Nephron (organoid): ENCODE data around the gene RSU1.
"Not testable (repeated sequence)": the region's sequence is repeated elsewhere in the genome, so short reads cannot be mapped to it uniquely, and the experiment has no call there.

Experiments used
- H3K27ac Mint-ChIP-seq, 3 experiments: 2 replicates each; pipeline ENCODE4 v1.8.0; 2020; ENCODE audit warnings: mixed read lengths in 3 of 3, mild to moderate bottlenecking in 2 of 3, moderate library complexity in 1 of 3
- H3K27me3 Mint-ChIP-seq: 2 replicates; pipeline ENCODE4 v1.8.0; 2021; ENCODE audit warnings: low read depth, mild to moderate bottlenecking, moderate library complexity, mixed read lengths
- H3K36me3 Mint-ChIP-seq: 2 replicates; pipeline ENCODE4 v1.8.0; 2020; ENCODE audit warnings: low read depth, mixed read lengths
- H3K4me1 Mint-ChIP-seq: 2 replicates; pipeline ENCODE4 v1.8.0; 2020; ENCODE audit warnings: mixed read lengths
- H3K4me3 Mint-ChIP-seq, 3 experiments: 2 replicates each; pipeline ENCODE4 v1.8.0; 2020; ENCODE audit warnings: mild to moderate bottlenecking in 3 of 3, mixed read lengths in 3 of 3, moderate library complexity in 2 of 3
- H3K9me3 Mint-ChIP-seq: 2 replicates; pipeline ENCODE4 v1.8.0; 2020; ENCODE audit warnings: mixed read lengths
- CTCF ChIP-seq, 3 experiments: fragments of 200-600 bp; sonication (generic); IDR thresholded peaks; one replicate each; pipeline ENCODE4 v1.5.0; 2021; ENCODE audit warnings: antibody characterized with exemption in 3 of 3; ENCODE audit not compliant: unreplicated experiment in 3 of 3

Gene RSU1

GRCh38 chr10:16832351-16833080, 15.3 kb upstream of the RSU1 start:
- H3K4me3 Mint-ChIP-seq, result no peak overlapping the region
- no peaks in the 10 kb centered on the region for H3K4me1 Mint-ChIP-seq
- H3K36me3 Mint-ChIP-seq, result no peaks in the 10 kb centered on the region
- no peaks in the 10 kb centered on the region for H3K9me3 Mint-ChIP-seq
- H3K27me3 Mint-ChIP-seq, result no peaks in the 10 kb centered on the region
- no peak overlapping the region for H3K27ac Mint-ChIP-seq
- no peak for TF ChIP-seq CTCF (IDR thresholded peaks at IDR 0.05; ENCODE audit: unreplicated experiment in 3 of 3)

GRCh38 chr10:16828701-16829175, 11.5 kb upstream of the RSU1 start:
- Mint-ChIP-seq H3K4me3 (no peak overlapping the region), H3K27ac (no peak overlapping the region), H3K27me3 (peaks cover 13% of the 10 kb centered on the region)

GRCh38 chr10:16828114-16828568, 10.9 kb upstream of the RSU1 start:
- peak overlapping the region in 1 of 3 experiments; percentile 57 for H3K27ac Mint-ChIP-seq
- no peaks in the 10 kb centered on the region for H3K4me1 Mint-ChIP-seq
- peaks cover 5% of the 10 kb centered on the region for H3K9me3 Mint-ChIP-seq
- peaks cover 19% of the 10 kb centered on the region for H3K27me3 Mint-ChIP-seq
- peak; percentile 61 to 63 (median 62) for TF ChIP-seq CTCF (IDR thresholded peaks at IDR 0.05; ENCODE audit: unreplicated experiment in 3 of 3)
- H3K4me3 Mint-ChIP-seq, result no peak overlapping the region
- peaks cover 5% of the 10 kb centered on the region for H3K36me3 Mint-ChIP-seq

More at GRCh38 chr10:16828701-16829175, 11.5 kb upstream of the RSU1 start:
- Mint-ChIP-seq H3K9me3 (no peaks in the 10 kb centered on the region), H3K4me1 (no peaks in the 10 kb centered on the region), H3K36me3 (no peaks in the 10 kb centered on the region)
- TF ChIP-seq CTCF (IDR thresholded peaks at IDR 0.05; ENCODE audit: unreplicated experiment in 3 of 3), result no peak

GRCh38 chr10:16827474-16827873, 10.2 kb upstream of the RSU1 start:
- H3K4me1 Mint-ChIP-seq, H3K4me3 Mint-ChIP-seq, H3K9me3 Mint-ChIP-seq, H3K36me3 Mint-ChIP-seq, H3K27ac Mint-ChIP-seq: not testable (repeated sequence)
- H3K27me3 Mint-ChIP-seq, result peaks cover 20% of the 10 kb centered on the region

GRCh38 chr10:16822726-16823360, 5.6 kb upstream of the RSU1 start:
- Mint-ChIP-seq H3K27ac (no peak overlapping the region), H3K4me1 (no peaks in the 10 kb centered on the region), H3K27me3 (peaks cover 29% of the 10 kb centered on the region), H3K9me3 (peaks cover 21% of the 10 kb centered on the region), H3K4me3 (no peak overlapping the region), H3K36me3 (peaks cover 17% of the 10 kb centered on the region)
- TF ChIP-seq CTCF (IDR thresholded peaks at IDR 0.05; ENCODE audit: unreplicated experiment in 3 of 3), result no peak

- Mint-ChIP-seq H3K27me3 (peaks cover 33% of the 10 kb centered on the region), H3K4me1 (no peaks in the 10 kb centered on the region), H3K9me3 (peaks cover 21% of the 10 kb centered on the region), H3K4me3 (no peak overlapping the region), H3K27ac (no peak overlapping the region), H3K36me3 (peaks cover 17% of the 10 kb centered on the region)
- no peak for TF ChIP-seq CTCF (IDR thresholded peaks at IDR 0.05; ENCODE audit: unreplicated experiment in 3 of 3)
Observed at GRCh38 chr10:16822027-16822426, 4.8 kb upstream of the RSU1 start.
